CD4-positive, CD25-positive, alpha-beta regulatory T cell (primary cell): ENCODE results near the gene PRKCA. TPM values are rescaled to one million over a fixed set of nuclear protein-coding genes. Genes with fewer than 3 reads are reported as not detected.
"Not testable (repeated sequence)": the region's sequence is repeated elsewhere in the genome, so short reads cannot be mapped to it uniquely, and the experiment has no call there.

Experiments used
- ATAC-seq, 2 donors: fragments of 150-1000 bp; cut with Tn5 transposase; one replicate each; pipeline ENCODE4 v1.10.0; 2021; ENCODE audit warnings: low read depth in 2 of 2, moderate number of reproducible peaks in 2 of 2, moderate library complexity in 1 of 2
- DNase-seq, 3 donors: peaks; one replicate each; pipeline versions ENCODE4 v3.0.0 to v3.0.0-alpha.2; 2012 to 2022; ENCODE audit warnings: mixed read lengths in 1 of 3
- H3K27ac ChIP-seq: one replicate; pipeline ENCODE4 v1.7.0; 2013; ENCODE audit warnings: mild to moderate bottlenecking, low read length; ENCODE audit not compliant: insufficient read depth, poor library complexity, severe bottlenecking
- H3K27me3 ChIP-seq: one replicate; pipeline ENCODE4 v1.7.0; 2013; ENCODE audit warnings: low read length; ENCODE audit not compliant: control insufficient read depth, insufficient read depth
- H3K36me3 ChIP-seq: one replicate; pipeline ENCODE4 v1.7.0; 2013; ENCODE audit warnings: mild to moderate bottlenecking, low read length, moderate library complexity; ENCODE audit not compliant: control insufficient read depth, insufficient read depth
- H3K4me1 ChIP-seq: 2 replicates; pipeline ENCODE4 v1.7.0; 2013; ENCODE audit warnings: mild to moderate bottlenecking, low read length; ENCODE audit not compliant: insufficient read depth, control insufficient read depth, poor library complexity, severe bottlenecking
- H3K4me3 ChIP-seq: one replicate; pipeline ENCODE4 v1.7.0; 2013; ENCODE audit warnings: low read depth, mild to moderate bottlenecking, low read length, moderate library complexity
- H3K9me3 ChIP-seq, 2 experiments: 1 replicate in 1 of 2; 2 replicates in 1 of 2; pipeline ENCODE4 v1.7.0; 2013; ENCODE audit warnings: low read length in 2 of 2, mild to moderate bottlenecking in 1 of 2, moderate library complexity in 1 of 2; ENCODE audit not compliant: control insufficient read depth in 2 of 2
- H3K27ac Mint-ChIP-seq, 3 donors: one replicate each; pipeline ENCODE4 v1.8.0; 2020 to 2022; ENCODE audit warnings: mild to moderate bottlenecking in 3 of 3, mixed read lengths in 3 of 3, moderate library complexity in 2 of 3
- H3K27me3 Mint-ChIP-seq: one replicate; pipeline ENCODE4 v1.8.0; 2022; ENCODE audit warnings: mild to moderate bottlenecking, mixed read lengths
- H3K36me3 Mint-ChIP-seq: one replicate; pipeline ENCODE4 v1.8.0; 2020; ENCODE audit warnings: mixed read lengths
- H3K4me1 Mint-ChIP-seq, 4 donors: one replicate each; pipeline ENCODE4 v1.8.0; 2020 to 2022; ENCODE audit warnings: mixed read lengths in 4 of 4, mild to moderate bottlenecking in 1 of 4
- H3K4me3 Mint-ChIP-seq, 4 donors: one replicate each; pipeline ENCODE4 v1.8.0; 2020 to 2022; ENCODE audit warnings: mild to moderate bottlenecking in 4 of 4, mixed read lengths in 4 of 4, moderate library complexity in 3 of 4
- H3K9me3 Mint-ChIP-seq, 7 donors: one replicate each; pipeline ENCODE4 v1.8.0; 2020 to 2022; ENCODE audit warnings: mixed read lengths in 7 of 7, mild to moderate bottlenecking in 3 of 7, moderate library complexity in 2 of 7
- polyA plus RNA-seq, 4 donors: library from polyadenylated mRNA; unstranded; fragments of 300-500 nt; fragmentation: Illumina TruSeq; gene quantifications; one replicate each; pipeline ENCODE4 v1.2.3, GENCODE V29; 2021
- total RNA-seq: library from RNA; stranded (reverse); gene quantifications from one replicate; pipeline ENCODE4 v1.2.3, GENCODE V29; 2022

The PRKCA gene
- total and polyA plus RNA-seq, 5 donors from 2014 or later, result 0.60 to 84.0 (median 2.0) TPM

DNA sequence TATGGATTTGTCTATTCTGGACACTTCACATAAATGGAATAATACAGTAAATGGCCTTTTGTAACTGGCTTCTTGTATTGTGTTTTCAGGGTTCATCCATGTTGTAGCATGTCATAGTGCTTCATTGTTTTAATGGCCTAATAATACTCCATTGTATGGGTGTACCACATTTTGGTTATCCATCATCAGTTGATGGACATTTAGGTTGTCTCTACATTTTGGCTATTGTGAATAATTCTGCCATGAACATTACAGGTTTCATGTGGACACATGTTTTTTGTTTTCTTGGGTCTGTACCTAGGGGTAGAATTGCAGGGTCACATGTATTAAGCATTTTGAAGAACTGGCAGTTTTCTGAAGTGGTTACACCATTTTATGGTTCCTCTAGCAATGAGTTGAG lies 309.0 kb downstream of the PRKCA start:
- no peak overlapping the region for H3K27ac Mint-ChIP-seq
- Histone ChIP-seq H3K4me1 (no peaks in the 10 kb centered on the region), H3K4me3 (no peak overlapping the region), H3K27ac (no peak overlapping the region), H3K27me3 (no peaks in the 10 kb centered on the region), H3K9me3 (peaks cover 11 to 14% of the 10 kb centered on the region in 2 experiments), H3K36me3 (peaks cover 2% of the 10 kb centered on the region)
- H3K27me3 Mint-ChIP-seq, result no peaks in the 10 kb centered on the region
- no peak for DNase-seq
- H3K4me3 Mint-ChIP-seq, result no peak overlapping the region
- peaks cover 5 to 25% (median 15%) of the 10 kb centered on the region in 4 donors for H3K4me1 Mint-ChIP-seq
- H3K36me3 Mint-ChIP-seq, result peaks cover 17% of the 10 kb centered on the region
- peaks cover 1 to 25% (median 10%) of the 10 kb centered on the region in 7 donors for H3K9me3 Mint-ChIP-seq
- ATAC-seq, result no peak

- no peak overlapping the region for H3K4me3 Mint-ChIP-seq
- H3K27ac ChIP-seq, result no peak overlapping the region
- H3K9me3 ChIP-seq, result peaks cover 11 to 14% of the 10 kb centered on the region in 2 experiments
- peaks cover 19% of the 10 kb centered on the region for H3K36me3 Mint-ChIP-seq
- H3K4me1 ChIP-seq, result no peaks in the 10 kb centered on the region
- DNase-seq (no peak), ATAC-seq (no peak)
- no peak overlapping the region for H3K4me3 ChIP-seq
- H3K27me3 Mint-ChIP-seq, result no peaks in the 10 kb centered on the region
- H3K27me3 ChIP-seq, result no peaks in the 10 kb centered on the region
- peaks cover 1 to 25% (median 10%) of the 10 kb centered on the region in 7 donors for H3K9me3 Mint-ChIP-seq
- peaks cover 5 to 34% (median 17%) of the 10 kb centered on the region in 4 donors for H3K4me1 Mint-ChIP-seq
- H3K27ac Mint-ChIP-seq, result no peak overlapping the region
- H3K36me3 ChIP-seq, result peaks cover 1% of the 10 kb centered on the region
These were observed 310.6 kb downstream of the PRKCA start for GRCh38 chr17:66612993-66613392.

- Mint-ChIP-seq H3K9me3 (peaks cover 1 to 18% (median 8%) of the 10 kb centered on the region in 7 donors), H3K27me3 (no peaks in the 10 kb centered on the region)
- no peak for ATAC-seq
These were observed 312.1 kb downstream of the PRKCA start for GRCh38 chr17:66614469-66614868.

GRCh38 chr17:66619206-66619605 lies 316.8 kb downstream of the PRKCA start:
- Mint-ChIP-seq H3K27ac (no peak overlapping the region), H3K4me3 (no peak overlapping the region), H3K4me1 (peaks cover 0 to 33% (median 21%) of the 10 kb centered on the region in 4 donors), H3K9me3 (peaks cover 0 to 3% (median 0%) of the 10 kb centered on the region in 7 donors), H3K27me3 (no peaks in the 10 kb centered on the region), H3K36me3 (peaks cover 10% of the 10 kb centered on the region)
- no peak overlapping the region for H3K4me3 ChIP-seq
- no peaks in the 10 kb centered on the region for H3K4me1 ChIP-seq
- ATAC-seq (no peak), DNase-seq (no peak)
- no peaks in the 10 kb centered on the region for H3K27me3 ChIP-seq
- H3K36me3 ChIP-seq, result no peaks in the 10 kb centered on the region
- H3K27ac ChIP-seq, result no peak overlapping the region
- no peaks in the 10 kb centered on the region for H3K9me3 ChIP-seq

More at GRCh38 chr17:66614469-66614868, 312.1 kb downstream of the PRKCA start:
- no peak overlapping the region for H3K27ac ChIP-seq
- DNase-seq, result no peak
- H3K36me3 Mint-ChIP-seq, result peaks cover 12% of the 10 kb centered on the region
- H3K4me1 Mint-ChIP-seq, result peaks cover under 1 to 34% (median 13%) of the 10 kb centered on the region in 4 donors
- H3K27me3 ChIP-seq, result no peaks in the 10 kb centered on the region
- H3K36me3 ChIP-seq, result no peaks in the 10 kb centered on the region
- peaks cover 10 to 11% of the 10 kb centered on the region in 2 experiments for H3K9me3 ChIP-seq
- no peak overlapping the region for H3K4me3 ChIP-seq
- H3K4me3 Mint-ChIP-seq, result no peak overlapping the region
- H3K27ac Mint-ChIP-seq, result no peak overlapping the region
- H3K4me1 ChIP-seq, result no peaks in the 10 kb centered on the region

DNA sequence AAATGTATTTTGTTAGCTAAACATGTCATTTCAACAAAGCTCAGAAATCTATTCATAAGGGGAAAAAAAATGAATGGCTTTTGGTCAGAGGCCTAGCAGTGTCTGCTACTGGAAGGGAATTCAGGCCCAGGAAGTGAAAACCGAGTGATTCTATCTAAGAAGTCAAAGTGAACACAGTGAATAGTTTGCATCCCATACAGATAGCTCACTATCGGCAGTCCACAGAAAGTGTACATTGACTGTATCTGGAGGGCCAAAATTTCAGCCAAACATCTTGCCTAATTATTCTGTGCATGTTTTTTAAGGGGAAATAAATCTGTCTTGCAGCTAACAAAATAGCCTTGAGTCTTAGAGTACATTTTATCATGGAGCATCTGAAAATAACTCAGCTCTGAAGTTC lies 318.1 kb downstream of the PRKCA start:
- no peaks in the 10 kb centered on the region for H3K9me3 ChIP-seq
- no peaks in the 10 kb centered on the region for H3K27me3 ChIP-seq
- Mint-ChIP-seq H3K4me1 (peaks cover 0 to 32% (median 18%) of the 10 kb centered on the region in 4 donors), H3K36me3 (peaks cover 7% of the 10 kb centered on the region), H3K27me3 (no peaks in the 10 kb centered on the region), H3K9me3 (no peaks in the 10 kb centered on the region), H3K4me3 (no peak overlapping the region), H3K27ac (no peak overlapping the region)
- H3K36me3 ChIP-seq, result no peaks in the 10 kb centered on the region
- H3K4me3 ChIP-seq, result no peak overlapping the region
- no peak overlapping the region for H3K27ac ChIP-seq
- no peaks in the 10 kb centered on the region for H3K4me1 ChIP-seq
- DNase-seq (no peak), ATAC-seq (no peak)

- not testable (repeated sequence) for H3K27me3 ChIP-seq, H3K9me3 ChIP-seq, ATAC-seq, H3K4me1 ChIP-seq, H3K27ac Mint-ChIP-seq, H3K4me3 Mint-ChIP-seq, H3K9me3 Mint-ChIP-seq, H3K27ac ChIP-seq, DNase-seq, H3K4me3 ChIP-seq, H3K36me3 Mint-ChIP-seq, H3K27me3 Mint-ChIP-seq, H3K36me3 ChIP-seq
- H3K4me1 Mint-ChIP-seq, result peaks cover 0 to 30% (median 22%) of the 10 kb centered on the region in 4 donors
These were observed 322.2 kb downstream of the PRKCA start for GRCh38 chr17:66624630-66625029.

- H3K27me3 ChIP-seq, result no peaks in the 10 kb centered on the region
- no peak overlapping the region for H3K4me3 ChIP-seq
- Mint-ChIP-seq H3K4me1 (peaks cover 0 to 30% (median 21%) of the 10 kb centered on the region in 4 donors), H3K9me3 (peaks cover 0 to 1% (median 0%) of the 10 kb centered on the region in 7 donors), H3K4me3 (no peak overlapping the region), H3K27ac (no peak overlapping the region), H3K36me3 (peaks cover 3% of the 10 kb centered on the region), H3K27me3 (no peaks in the 10 kb centered on the region)
- no peaks in the 10 kb centered on the region for H3K36me3 ChIP-seq
- no peak for ATAC-seq
- H3K27ac ChIP-seq, result no peak overlapping the region
- peak in 1 of 3 donors; percentile 19 for DNase-seq
- H3K9me3 ChIP-seq, result no peaks in the 10 kb centered on the region
- H3K4me1 ChIP-seq, result no peaks in the 10 kb centered on the region
These were observed 322.9 kb downstream of the PRKCA start for GRCh38 chr17:66625311-66625767.

- no peak overlapping the region for H3K4me3 Mint-ChIP-seq
- Histone ChIP-seq H3K4me3 (no peak overlapping the region), H3K4me1 (no peaks in the 10 kb centered on the region), H3K27me3 (no peaks in the 10 kb centered on the region), H3K9me3 (no peaks in the 10 kb centered on the region), H3K36me3 (no peaks in the 10 kb centered on the region), H3K27ac (no peak overlapping the region)
- peaks cover 0 to 2% (median 0%) of the 10 kb centered on the region in 7 donors for H3K9me3 Mint-ChIP-seq
- ATAC-seq (no peak), DNase-seq (no peak)
- H3K27me3 Mint-ChIP-seq, result no peaks in the 10 kb centered on the region
- H3K4me1 Mint-ChIP-seq, result peaks cover 0 to 32% (median 26%) of the 10 kb centered on the region in 4 donors
- H3K36me3 Mint-ChIP-seq, result no peaks in the 10 kb centered on the region
- no peak overlapping the region for H3K27ac Mint-ChIP-seq
These were observed 325.6 kb downstream of the PRKCA start for GRCh38 chr17:66627985-66628384.
